NCI-H748 (cell line): ENCODE measurements around the gene PRPF40B.

ENCODE experiments used
- DNase-seq: peaks from one replicate; lab custom pipeline; 2025; ENCODE audit not compliant: unreplicated experiment; lab: John Stamatoyannopoulos, UW

PRPF40B gene

DNA sequence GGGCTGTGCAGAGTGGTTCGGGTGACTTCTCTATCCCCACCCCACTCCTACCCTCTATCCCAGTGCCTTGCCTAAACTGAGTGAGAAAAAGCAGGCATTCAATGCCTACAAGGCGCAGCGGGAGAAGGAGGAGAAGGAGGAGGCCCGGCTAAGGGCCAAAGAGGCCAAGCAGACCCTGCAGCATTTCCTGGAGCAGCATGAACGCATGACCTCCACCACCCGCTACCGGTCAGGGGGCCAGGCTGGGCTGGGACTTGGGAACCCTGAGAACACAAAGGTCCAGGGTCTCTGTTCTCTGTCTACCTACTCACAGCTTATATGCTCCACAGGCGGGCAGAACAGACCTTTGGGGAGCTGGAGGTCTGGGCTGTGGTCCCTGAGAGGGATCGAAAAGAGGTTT lies 11.7 kb downstream of the PRPF40B start:
- no peak for DNase-seq

DNA sequence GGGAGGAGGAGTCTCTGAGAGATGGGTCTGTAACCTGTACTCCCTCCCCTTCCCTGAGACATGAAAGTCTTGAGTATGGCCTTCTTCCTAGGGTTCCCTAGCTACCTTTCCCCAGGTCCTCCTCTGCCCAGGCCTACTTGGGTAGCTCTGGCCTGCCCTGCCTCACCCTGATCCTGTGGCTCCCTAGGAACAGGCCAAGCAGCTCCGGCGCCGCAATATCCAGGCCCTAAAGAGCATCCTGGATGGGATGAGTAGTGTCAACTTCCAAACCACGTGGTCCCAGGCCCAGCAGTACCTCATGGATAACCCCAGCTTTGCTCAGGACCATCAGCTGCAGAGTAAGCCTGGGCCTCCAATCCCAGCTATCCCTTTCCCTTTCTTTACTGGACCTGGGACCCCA lies 12.3 kb downstream of the PRPF40B start:
- no peak for DNase-seq

DNA sequence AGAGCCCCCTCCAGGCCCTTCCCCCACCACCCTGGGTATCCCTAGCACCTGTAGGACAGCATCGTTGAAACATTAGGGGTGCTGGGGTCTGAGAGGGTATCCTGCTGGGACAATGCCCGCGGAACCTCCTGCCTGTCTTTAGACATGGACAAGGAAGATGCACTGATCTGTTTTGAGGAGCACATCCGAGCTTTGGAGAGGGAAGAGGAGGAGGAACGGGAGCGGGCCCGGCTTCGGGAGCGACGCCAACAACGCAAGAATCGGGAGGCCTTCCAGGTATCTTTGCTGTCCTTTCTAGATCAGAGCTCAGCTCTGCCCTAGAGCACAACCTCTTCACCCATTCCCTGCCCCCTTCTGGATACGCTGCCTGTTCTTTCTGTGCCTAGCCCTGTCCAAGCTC lies 13.2 kb downstream of the PRPF40B start:
- no peak for DNase-seq

DNA sequence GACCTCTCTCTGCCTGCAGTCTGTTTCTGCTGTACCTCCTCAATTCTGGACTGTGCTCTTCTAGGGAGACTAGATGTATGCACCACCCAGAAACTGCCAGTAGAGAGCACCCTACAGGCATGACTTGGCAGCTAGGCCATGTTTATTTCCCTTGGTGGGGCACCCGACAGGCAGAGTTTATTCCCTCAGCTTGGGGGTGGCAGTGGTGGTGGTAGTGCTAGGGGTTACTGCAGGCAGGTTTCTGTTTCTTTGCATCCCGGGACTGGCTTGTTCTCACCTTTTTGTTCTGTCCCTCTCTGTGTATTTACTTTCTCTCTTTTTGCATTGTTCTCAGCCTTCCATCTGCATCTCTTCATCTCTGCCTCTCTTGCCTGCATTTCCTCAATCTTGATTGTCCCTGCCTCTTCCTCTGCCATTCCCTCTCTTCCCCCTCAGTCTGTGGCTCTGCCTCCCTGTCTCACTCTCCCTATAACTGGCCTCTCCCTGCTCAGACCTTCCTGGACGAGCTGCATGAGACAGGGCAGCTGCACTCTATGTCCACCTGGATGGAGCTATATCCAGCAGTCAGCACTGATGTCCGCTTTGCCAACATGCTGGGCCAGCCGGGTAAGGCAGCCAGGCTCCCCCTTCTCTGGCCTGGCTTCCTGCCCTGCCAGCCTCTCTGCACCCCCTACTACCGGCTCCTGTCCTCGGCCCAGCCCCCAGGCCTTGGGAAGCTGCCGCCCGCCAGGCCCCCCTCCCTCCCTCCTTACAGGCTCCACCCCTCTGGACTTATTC lies 13.8 kb downstream of the PRPF40B start:
- DNase-seq = peak; percentile 52

DNA sequence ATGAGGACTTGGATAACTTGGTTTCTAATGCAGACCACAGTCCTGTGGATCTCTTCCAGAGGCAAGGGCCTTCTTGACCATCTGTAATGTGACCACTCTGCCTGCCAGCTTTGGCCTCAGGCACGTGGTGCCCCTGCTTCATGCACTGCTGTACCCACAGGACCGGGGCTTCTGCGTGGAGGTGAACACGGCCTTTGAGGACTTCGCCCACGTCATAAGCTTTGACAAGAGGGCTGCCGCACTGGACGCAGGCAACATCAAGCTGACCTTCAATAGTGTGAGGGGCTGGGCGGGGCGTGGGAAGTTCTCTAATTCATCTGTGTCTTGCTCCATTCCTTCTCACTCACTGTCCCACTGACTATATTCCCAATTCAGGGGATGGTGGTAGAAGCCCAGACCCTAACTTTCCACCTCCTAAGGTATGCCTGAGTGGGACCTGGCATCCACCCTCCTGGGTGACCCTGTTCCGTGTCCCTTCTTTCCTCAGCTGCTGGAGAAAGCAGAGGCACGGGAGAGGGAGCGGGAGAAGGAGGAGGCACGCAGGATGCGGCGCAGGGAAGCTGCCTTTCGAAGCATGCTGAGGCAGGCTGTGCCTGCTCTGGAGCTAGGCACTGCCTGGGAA lies 18.5 kb downstream of the PRPF40B start:
- no peak for DNase-seq

DNA sequence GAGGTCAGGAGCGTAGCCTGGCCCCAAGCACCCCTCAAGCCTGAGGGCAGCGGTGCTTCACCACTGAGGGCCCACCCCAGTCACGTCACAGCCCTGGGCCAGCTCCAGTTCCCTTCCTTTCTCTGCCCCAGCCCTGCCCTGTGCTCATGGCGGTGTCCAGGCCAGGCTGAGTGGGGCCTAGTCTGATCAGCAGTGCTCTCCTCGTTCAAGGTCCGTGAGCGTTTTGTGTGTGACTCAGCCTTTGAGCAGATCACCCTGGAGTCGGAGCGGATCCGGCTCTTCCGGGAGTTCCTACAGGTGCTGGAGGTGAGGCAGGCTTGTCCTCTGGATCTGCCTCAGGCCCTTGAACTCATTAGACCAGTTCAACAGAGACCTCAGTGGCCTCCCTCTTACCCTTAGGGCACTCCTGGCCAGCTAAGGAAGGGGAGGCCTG lies 19.0 kb downstream of the PRPF40B start:
- DNase-seq = no peak

DNA sequence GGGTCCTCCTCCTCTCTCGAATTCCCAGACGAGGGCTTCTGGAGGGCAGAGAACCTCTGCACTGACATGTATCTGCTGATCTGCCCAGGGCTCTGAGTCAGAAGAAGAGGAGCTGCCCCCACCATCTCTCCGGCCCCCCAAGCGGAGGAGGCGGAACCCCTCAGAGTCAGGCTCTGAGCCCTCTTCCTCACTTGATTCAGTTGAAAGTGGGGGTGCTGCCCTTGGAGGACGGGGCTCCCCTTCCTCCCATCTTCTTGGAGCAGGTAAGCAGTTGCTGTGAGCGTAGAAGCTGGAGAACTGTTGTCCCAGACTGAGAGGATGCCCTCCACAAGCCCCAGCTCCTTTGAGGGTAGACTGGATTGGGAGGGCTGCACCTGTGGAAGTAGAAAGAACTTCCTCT lies 19.8 kb downstream of the PRPF40B start:
- DNase-seq = no peak

DNA sequence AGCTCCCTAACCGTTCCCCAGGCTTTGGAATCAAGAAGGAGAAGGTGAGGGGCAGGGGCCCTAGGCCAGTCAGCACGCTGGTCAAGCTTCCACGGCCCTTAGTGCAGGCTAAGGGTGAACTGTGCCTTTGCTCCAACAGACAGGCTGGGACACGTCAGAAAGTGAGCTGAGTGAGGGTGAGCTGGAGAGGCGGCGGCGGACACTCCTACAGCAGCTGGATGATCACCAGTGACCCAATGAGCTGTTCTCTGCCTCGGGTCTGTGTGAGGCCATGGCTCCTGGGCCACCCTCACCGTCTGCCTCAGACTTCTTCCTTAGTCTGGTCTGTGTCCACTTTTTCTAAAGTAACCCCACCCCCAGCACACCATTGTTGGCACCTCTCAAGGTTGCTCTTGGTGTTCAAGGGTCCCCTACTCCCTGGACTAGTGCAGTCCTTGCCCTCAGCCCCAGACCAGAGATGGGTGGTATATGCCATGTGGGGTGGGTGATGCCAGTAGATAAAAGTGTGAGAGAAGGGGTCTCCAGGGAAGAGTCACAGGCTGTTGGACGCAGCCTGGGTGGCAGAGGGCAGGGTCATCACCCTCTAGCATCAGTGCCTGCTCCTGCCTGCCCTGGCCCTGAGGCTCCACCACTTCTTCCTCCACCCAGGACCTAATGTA lies 20.7 kb downstream of the PRPF40B start:
- DNase-seq = no peak

DNA sequence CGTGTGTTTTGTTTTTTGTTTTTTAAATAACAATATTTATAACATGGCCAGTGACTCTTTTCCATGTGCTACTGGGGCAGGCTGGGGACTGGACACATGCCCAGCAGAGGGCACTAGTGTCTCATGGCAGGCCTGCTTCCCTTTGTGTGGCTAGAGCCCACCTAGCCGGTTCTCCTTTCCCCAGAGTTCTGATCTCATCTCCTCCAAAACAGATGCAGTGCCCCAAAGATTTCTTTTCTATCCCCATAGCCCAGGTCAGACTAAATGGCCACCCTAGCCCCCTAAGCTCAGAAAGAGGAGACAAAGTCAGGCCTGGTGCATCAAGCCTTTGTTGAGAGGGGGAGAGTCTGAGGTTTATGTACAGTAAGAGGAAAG lies 21.2 kb downstream of the PRPF40B start:
- peak; percentile 54 for DNase-seq

DNA sequence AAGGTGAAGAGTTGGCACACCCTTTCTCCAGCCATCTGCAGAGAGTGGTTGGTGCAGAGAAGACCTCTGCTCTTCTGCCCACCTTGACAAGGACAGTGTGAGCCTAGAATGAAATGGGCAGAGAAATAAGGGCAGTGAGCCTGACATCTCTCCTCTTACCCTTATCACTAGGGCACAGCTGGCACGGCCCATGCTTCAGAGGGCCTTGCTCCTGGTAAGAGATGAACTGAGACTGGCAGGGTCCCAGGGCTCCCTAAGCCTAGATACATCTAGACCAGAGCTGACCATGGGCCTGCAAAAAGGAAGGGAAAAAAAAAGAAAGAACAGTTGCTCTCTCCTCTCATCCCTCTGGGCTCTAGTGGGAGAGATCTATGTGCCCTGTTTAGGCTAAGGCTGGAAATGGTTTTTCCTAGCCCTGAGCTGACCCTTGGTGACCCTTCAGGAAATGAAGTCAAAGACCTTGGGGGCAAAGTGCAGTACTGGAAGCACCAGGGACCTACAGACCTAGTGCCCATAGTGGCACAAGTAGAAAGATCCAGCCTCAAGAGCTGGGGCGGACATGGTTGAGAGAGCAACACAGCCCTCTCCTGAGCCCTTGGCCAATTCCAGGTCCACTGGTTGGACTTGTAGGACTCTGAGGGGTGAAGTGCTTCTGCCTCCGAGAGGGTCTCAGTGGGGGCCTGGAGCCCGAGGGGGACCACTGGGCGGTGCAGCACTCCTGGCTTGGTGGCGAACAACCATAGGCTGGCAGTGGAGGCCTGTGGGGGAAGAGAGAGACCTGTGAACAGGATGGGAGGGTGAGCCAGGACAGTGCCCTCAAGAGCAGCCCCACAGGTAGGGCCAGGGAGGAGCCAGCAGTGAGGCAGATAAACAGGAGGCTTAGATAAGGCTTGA lies 22.0 kb downstream of the PRPF40B start:
- no peak for DNase-seq

DNA sequence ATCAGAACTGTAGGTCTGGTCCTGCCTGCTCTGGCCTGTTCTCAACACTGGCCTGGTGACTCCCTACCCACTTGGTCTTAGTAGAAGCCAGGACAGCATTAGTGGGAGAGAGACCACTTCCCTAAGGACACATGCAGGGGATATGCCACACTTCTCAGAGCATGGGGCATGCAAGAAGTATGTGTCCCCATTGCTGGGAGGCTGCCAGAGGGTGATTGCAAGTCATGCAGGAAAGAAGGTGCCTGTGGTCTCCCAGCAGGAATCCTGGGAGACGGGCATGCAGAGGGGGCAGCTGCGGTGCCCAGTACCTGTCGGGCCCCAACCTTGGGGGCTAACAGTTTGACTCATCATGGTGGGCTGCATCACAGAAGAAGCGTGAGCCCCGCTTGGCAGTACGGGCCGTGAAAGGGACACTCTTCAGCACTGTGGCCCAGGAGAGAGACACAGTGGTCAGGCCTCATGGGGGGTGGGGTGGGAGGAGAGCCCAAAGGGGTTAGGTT lies 23.0 kb downstream of the PRPF40B start:
- DNase-seq = no peak

DNA sequence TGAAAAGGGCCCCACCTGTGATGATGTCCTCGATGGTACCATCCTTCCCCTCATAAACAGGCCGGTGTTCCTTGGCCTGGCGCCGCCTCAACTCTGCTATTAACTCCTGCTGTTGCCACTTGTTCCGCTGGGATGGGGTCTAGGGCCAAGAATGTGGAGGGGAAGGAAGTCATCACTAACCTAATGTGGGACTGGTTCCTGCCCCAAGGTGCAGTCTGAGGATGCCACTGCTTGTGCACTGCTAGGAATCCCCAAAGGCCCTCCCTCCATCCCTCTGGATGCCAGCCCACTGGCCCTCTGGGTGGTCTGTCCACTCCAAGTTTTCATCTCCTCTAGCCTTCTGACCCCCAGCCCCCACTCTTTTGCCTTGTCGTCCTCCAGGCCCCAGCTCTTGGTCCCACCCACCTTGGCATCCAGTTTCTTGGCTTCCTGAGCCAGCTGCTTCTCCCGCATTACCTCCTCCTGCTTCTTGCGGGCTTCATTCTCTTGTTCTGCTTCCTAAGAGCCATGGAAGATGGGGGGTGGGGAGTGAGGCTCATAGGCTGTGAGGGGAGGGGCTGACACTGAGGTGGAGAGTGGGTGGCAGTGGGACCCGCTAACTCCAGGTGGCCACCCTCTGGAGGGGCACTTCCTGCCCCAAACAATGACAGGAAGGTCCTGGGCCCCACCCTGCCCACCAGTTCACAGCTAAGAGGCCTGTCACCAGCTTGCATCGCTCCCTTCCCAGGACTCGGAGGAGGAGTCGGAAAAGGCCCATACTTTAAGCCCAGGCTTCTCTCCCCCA lies 23.7 kb downstream of the PRPF40B start:
- DNase-seq = no peak

DNA sequence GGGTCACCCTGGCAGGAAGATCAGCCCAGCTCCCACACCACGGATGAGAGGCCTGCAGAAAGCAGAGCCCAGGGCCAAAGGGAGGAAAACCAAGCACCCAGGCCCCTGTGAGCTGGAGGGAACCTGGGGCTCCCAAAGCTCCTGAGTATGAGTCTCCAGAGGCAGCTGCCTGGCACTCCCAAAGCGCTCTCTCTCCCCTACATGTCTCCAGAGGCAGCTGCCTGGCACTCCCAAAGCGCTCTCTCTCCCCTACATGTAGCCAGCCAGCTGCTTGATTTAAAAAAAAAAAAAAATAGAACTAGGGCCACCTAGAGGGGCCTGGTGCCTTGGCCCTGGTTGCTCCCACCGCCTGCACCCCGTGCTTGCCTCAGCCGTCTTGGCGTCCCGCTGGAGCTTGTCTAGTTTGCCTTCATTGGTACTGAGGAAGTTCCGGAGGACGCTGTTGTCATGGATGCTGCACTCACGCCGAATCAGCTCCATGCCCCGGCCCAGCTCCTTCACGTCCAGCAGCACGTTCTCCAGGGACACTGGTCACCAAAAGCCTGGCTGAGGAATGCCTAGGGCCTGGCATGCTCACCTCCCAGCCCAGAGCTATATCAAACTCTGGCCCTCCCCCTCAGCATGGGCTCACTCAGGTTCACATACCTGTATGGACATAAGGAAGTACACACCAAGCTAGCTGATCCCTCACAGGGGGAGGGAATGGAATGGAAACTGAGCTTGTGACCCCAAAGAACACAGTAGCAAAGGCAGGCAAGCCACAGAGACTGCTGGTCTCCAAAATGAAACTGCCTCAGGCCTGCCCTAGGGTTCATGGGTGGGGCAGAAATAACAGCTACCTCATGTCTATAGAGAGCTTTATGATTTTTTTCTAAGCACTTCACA lies 24.7 kb downstream of the PRPF40B start:
- no peak for DNase-seq

DNA sequence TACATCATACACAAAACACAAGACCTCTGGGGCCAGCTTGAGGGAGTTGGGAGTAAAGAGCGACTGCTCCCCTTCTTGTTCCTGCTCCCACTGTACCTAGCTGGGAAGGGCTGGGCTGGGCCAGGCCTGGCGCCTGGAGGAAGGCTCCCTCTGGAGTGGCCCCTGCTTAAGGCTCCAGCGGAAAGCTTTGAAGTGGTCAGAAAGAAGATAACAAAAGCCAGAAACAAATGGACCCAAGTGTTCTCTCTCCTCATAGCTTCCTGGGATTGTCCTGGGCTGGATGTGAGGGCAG lies 25.3 kb downstream of the PRPF40B start:
- no peak for DNase-seq

DNA sequence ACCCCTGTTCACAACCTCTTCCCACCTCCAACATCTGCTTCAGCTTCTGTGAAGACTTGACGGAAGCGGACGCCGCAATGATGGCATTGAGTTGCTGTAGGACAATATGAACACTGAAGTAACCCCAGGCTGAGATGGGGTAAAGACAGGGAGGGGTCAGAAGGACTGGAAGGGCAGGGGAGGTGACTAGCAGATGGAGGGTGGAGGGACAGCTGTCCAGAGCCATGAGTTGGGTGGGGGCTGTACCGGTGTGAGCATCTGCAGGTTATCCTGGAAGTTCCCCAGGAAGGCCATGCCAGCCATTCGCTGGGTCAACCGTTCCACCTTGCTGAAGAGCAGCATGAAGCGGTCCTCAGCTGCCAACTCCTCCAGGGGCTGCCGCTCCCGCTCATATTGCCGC lies 26.1 kb downstream of the PRPF40B start:
- no peak for DNase-seq

DNA sequence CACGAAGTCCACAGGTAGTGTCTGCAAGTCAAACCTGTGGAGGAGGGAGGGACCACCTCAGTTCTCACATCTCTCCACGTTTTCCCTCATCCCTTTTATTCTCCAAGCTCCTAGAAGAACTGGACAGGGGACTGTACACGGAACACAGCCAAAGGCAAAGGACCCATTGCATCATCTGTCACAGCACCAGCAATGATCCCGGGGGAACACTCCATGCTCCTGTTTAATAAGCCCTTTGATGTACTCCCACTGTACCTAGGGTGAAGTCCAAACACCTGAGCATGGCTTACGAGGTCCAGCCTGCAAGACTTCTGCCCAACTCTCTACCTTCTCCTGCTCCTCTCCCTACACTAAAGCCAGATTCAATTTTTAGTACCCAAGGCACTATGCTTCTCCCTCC lies 26.5 kb downstream of the PRPF40B start:
- DNase-seq = no peak

DNA sequence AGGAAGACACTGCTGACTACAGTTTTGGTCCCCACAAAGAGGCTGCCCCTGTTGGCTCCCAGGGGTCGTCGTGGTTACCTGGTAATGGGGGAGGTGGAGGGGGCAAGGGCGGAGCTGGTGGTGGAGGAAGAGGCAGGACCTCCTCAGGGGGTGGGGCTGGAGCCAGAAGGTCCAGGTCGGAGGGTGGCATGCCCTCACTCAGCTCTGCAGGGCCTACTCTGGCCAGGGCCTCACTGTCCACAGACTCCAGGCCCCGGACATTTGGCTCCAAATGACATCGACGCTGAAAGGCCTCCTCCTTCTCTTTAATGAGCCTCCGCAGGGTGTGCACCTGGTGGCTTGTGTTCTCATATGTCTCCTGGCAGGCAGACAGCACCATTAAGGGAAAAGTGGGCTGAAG lies 28.5 kb downstream of the PRPF40B start:
- no peak for DNase-seq

DNA sequence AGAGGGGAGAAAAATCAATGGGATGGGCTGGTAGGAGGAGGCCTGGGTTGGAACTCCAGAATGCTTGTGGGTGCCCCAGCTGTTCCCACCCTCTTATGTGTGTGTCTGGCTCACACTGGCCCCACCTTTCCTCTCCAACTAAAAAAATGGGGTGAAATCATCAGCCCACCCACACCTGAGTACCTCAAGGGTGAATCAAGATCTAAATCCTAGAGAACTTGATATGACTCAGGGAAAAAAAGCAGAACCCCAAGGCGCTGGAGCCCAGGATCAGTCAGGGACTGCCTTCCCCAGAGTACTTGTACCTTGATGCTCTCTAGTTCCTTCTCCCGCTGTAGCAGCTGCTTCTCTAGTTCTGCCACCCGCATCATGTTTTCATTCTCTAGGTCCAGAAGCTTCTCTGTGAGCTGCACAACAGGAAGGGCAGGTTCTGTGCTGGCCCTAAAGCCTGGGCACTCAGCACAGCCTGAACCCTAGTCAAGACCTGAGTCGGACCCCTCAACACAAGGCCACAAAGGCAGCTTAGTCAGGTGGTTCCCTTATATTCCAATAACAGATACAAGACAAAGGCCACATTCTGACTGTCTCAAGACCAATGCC lies 29.7 kb downstream of the PRPF40B start:
- DNase-seq = no peak

DNA sequence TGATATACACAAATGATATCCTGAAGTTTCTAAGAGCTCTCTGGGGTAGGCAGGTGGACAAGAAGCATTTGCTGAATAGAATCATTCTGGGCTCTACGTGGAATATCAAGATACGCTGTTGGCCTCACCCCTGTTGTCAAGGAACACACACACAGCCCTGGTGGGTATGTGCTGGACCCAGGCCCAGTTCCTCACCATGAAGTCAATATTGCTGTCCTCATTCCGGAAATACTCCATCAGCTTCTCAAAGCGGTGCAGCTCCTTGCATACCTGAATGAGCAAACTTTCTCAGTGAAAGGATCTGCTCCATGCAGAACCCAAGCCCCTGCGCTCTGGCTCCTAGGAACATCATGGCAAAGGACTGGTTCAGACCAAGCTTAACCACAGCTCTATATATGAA lies 31.4 kb downstream of the PRPF40B start:
- no peak for DNase-seq
